Dermis microvascular lymphatic vessel endothelial cell (primary cell): ENCODE results near the gene DRC3. TPM values are rescaled to one million over a fixed set of nuclear protein-coding genes. Genes with fewer than 3 reads are reported as not detected.
A peak's percentile ranks its signal among the peaks of the same experiment; 100 is the strongest.

Experiments
- DNase-seq, 2 donors: peaks; one replicate each; pipeline versions ENCODE4 v3.0.0 to v3.0.0-alpha.2; 2010; ENCODE audit warnings: low read depth in 2 of 2
- total RNA-seq: library from RNA; depleted of rRNA; stranded (reverse); fragments of >200 nt; gene quantifications from 2 replicates; pipeline ENCODE4 v1.2.1, GENCODE V29; 2014

The DRC3 gene
- total RNA-seq, 1 donor from 2014 or later = 1.5 TPM

DNA sequence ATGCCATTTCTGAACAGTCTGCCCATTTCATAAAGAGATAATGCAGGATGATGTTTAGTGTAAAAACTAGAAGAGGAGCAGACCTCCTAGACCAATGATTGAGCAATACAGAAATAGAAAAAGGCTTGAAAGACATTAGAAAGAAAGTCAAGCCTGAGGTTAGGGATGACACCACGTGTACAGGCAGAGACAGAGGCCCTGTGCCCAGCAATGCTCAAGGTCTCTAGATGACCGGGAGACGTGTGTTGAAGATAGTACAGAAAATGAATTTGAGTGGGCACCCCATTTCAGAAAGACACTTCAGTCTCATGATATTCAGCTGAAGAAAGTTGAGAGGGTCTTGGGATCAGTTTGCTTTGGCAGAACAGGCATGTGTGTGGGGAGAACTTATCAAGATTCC is 71.9 kb downstream of the DRC3 start:
- no peak for DNase-seq

DNA sequence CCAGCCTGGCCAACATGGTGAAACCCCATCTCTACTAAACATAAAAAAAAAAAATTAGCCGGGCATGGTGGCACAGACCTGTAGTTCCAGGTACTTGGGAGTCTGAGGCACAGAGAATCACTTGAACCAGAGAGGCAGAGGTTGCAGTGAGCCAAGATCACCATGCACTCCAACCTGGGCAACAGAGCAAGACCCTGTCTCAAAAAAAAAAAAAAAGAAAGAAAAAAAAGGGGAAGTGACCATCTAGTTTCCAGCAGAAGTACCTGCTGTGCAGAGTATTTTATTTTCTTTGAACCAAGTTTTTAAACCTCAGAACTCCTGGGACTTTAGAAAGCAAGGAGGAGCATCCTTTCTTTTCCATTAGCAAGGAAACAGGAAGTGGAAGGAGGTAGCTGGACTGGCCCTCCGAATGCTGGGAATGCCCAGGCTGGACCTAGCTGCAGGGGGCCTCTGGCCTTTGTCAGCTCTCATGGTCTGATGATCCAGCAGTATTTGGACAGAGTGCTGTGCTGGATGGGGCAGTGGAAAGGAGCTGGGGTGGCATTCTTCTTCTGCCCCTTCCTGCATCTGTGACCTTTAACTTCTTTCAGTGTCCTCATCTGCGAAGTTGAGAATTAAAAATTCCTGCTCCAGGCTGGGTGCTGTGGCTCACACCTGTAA is 73.2 kb downstream of the DRC3 start:
- DNase-seq = no peak

DNA sequence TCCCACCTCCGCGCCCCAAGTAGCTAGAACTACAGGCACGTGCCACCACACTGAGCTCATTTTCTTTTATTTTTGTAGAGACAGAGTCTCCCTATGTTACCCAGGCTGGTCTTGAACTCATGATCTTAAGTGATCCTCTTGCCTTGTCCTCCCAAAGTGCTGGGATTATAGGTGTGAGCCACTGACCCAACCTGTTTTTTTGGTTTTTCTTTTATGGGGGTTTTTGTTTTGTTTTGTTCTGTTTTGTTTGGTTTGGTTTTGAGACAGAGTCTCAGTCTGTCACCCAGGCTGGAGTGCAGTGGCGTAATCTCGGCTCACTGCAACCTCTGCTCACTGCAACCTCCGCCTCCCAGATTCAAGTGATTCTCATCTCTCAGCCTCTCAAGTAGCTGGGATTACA is 82.9 kb downstream of the DRC3 start:
- no peak for DNase-seq

DNA sequence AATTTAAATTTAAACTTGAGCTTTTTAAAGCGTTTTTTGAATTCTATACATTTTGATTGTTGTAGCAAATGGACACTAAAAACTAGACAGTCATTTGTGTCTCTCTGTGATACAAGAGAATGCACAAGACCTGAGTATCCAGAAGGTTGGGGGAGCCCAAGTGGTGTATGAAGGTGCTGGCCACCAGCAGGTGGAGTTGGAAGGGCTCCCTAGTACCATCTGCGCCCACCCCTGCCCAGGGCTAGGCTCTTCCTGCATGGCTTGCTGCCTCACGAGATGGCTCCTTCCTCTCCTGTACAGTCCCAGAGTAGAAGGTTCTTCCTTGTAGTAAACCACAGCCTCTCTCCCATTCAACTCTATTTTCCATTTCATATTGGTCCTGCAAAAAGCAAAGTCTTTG is 83.6 kb downstream of the DRC3 start:
- DNase-seq = no peak

DNA sequence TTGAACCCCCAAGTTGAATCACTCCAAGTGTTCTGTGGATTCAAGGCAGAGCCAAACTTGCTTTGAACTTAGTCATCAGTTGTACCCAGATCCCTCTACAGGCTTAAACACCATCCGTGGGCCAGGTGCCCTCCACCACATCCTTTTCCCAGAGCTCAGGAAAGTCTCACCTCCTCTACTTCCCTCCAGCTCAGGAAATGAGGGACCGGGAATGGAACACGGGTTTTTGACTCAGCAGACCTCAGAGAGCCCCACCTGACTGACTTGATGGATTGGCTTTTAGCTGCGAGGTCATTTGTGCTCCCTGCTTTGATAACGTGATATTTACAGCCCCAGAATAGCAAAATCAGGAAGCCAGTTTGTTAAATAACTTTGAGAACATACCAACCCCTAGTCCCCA is 86.6 kb downstream of the DRC3 start:
- peak in 1 of 2 donors; percentile 21 for DNase-seq

DNA sequence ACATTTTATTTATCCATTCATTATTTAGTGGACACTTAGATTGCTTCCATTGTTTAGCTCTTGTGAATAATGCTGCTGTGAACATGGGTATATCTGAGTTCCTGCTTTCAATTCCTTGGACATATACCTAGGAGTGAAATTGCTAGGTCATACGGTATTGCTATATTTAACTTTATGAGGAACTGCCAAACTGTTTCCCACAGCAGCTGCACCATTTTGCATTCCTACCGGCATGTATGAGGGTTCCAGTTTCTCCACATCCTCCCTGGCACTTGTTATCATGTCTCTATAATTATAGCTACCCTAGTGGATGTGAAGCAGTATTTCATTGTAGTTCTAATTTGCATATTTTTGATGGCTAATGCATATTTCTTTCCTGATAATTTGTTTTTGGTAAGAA is 91.4 kb downstream of the DRC3 start:
- no peak for DNase-seq

DNA sequence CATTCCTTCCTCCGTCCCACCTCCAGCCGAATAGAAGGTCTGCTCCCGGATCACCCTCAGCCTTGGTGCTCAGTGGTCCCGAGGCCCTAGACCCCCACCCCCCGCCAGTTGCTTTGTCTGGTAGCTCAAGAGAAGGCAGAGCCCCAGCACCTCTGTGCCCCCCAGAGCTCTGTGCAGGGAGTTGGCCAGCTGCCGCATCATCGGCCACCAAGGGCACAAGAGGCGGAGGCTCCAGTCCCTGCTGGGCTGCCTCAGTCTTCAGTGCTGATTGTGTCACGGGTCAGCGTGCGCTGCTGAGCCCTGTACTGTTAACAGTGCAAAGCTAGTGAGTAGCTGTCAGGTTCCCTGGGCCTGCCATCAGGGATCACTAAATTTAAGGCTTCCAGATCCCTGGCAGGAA is 92.9 kb downstream of the DRC3 start:
- no peak for DNase-seq

Other genes starting within 250 kb of the DRC3 start
- 39.7 and 48.2 TPM in 2 replicates for gene SREBF1, start 135.9 kb upstream of the DRC3 start, total RNA-seq
- 11.2 and 18.0 TPM in 2 replicates for gene TOM1L2, start 462 bp upstream of the DRC3 start, total RNA-seq
- gene ATPAF2, start 66.3 kb downstream of the DRC3 start, total RNA-seq = 18.4 and 20.4 TPM in 2 replicates
- gene GID4, start 66.5 kb downstream of the DRC3 start, total RNA-seq = 5.1 and 7.0 TPM in 2 replicates
- gene DRG2, start 115.1 kb downstream of the DRC3 start, total RNA-seq = 27.6 and 34.4 TPM in 2 replicates
- gene MYO15A, start 135.9 kb downstream of the DRC3 start, total RNA-seq = 0.13 and 0.26 TPM in 2 replicates
- 57.9 and 71.8 TPM in 2 replicates for gene ALKBH5, start 211.0 kb downstream of the DRC3 start, total RNA-seq